HFFc6 (cell line): ENCODE results near the gene RAD51B. TPM values are rescaled to one million over a fixed set of nuclear protein-coding genes. Genes with fewer than 3 reads are reported as not detected.

Source experiments
- DNase-seq: peaks from one replicate; pipeline ENCODE4 v3.0.0-alpha.2; 2018
- H3K27ac Mint-ChIP-seq: 2 replicates; pipeline ENCODE4 v1.8.0; 2020; ENCODE audit warnings: mild to moderate bottlenecking, mixed read lengths
- H3K27me3 Mint-ChIP-seq: 2 replicates; pipeline ENCODE4 v1.8.0; 2021; ENCODE audit warnings: mild to moderate bottlenecking, moderate library complexity, mixed read lengths; ENCODE audit not compliant: insufficient read depth
- H3K36me3 Mint-ChIP-seq: 2 replicates; pipeline ENCODE4 v1.8.0; 2021; ENCODE audit warnings: low read depth, mixed read lengths
- H3K4me1 Mint-ChIP-seq: 2 replicates; pipeline ENCODE4 v1.8.0; 2020; ENCODE audit warnings: low read depth, mixed read lengths
- H3K4me3 Mint-ChIP-seq: 2 replicates; pipeline ENCODE4 v1.8.0; 2020; ENCODE audit warnings: mild to moderate bottlenecking, moderate library complexity, mixed read lengths
- H3K9me3 Mint-ChIP-seq: 2 replicates; pipeline ENCODE4 v1.8.0; 2020; ENCODE audit warnings: mild to moderate bottlenecking, mixed read lengths
- CTCF ChIP-seq: fragments of 200-600 bp; sonication (generic); IDR thresholded peaks from 2 replicates; pipeline ENCODE4 v1.5.0; 2021; ENCODE audit warnings: antibody characterized with exemption, mild to moderate bottlenecking
- total RNA-seq, 6 experiments: library from RNA; stranded (reverse); fragmentation: NEBNext Ultra II Directional; extraction: Animal tissue kit (Norgen Biotek cat#: 25700); gene quantifications; 2 replicates in 1 of 6; 3 replicates in 5 of 6; pipeline ENCODE4 v1.2.3, GENCODE V29; 2021

RAD51B gene
- total RNA-seq, 6 experiments from 2014 or later: 7.1 to 12.4 (median 9.6) TPM

- no peak for DNase-seq
- Mint-ChIP-seq H3K4me3 (no peak overlapping the region), H3K27ac (no peak overlapping the region), H3K27me3 (no peaks in the 10 kb centered on the region), H3K4me1 (peaks cover 15% of the 10 kb centered on the region), H3K36me3 (no peaks in the 10 kb centered on the region), H3K9me3 (no peaks in the 10 kb centered on the region)
- TF ChIP-seq CTCF: no peak
These were observed 261.9 kb downstream of the RAD51B start for GRCh38 chr14:68081489-68081888.

DNA sequence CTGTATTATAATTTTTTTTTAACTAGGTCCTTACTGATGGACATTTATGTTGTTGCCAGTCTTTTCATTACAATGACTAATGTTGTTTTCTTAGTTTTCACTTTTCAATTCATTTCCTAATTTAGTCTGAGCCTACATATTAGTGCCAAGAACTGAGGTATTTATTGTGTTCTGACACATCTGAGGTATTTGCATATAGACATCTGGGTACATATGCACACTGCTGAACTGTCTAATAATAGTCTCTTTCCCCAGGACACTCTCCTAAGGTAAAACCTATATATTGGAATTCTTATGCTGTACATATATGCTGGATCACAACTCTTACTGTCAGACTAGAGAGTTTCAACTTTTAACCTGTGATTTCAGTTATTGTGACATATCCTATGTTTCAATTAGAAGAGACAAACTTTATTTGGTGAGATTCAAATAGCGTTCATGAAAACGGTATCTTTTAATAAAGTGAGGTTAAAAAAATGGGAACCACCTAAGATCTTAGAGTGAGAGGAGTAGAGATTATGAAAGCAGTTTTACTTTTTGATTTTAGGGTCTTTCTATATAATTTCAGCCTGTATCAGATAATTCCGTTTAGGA, 263.2 kb downstream of the RAD51B start:
- Mint-ChIP-seq H3K4me1 (peaks cover 8% of the 10 kb centered on the region; the same call in 1 of the 2 replicates), H3K27me3 (no peaks in the 10 kb centered on the region), H3K9me3 (no peaks in the 10 kb centered on the region), H3K36me3 (no peaks in the 10 kb centered on the region), H3K27ac (no peak overlapping the region), H3K4me3 (no peak overlapping the region)
- no peak for TF ChIP-seq CTCF
- no peak for DNase-seq

DNA sequence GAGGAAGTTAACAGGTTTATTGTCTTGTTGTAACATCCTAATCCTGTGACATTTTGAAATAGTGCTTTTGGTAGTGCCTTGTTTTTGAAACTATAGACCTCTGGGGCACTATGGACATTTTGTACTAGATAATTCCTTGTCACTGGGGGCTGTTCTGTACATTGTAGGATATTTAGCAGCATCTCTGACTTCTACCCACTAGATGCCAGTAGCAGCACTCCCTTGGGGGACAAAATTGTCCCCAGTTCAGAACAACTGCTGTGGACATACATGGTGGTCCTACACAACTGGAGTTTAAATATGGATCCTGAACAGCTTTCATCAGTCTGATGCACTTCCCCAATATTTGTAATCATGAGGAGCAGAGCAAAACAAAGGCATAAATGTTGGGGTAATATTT, 264.7 kb downstream of the RAD51B start:
- H3K27ac Mint-ChIP-seq: no peak overlapping the region
- H3K36me3 Mint-ChIP-seq: no peaks in the 10 kb centered on the region
- no peak overlapping the region for H3K4me3 Mint-ChIP-seq
- H3K9me3 Mint-ChIP-seq: no peaks in the 10 kb centered on the region
- DNase-seq: peak; percentile 15
- H3K27me3 Mint-ChIP-seq: no peaks in the 10 kb centered on the region
- TF ChIP-seq CTCF: peak; percentile 62
- peaks cover 19% of the 10 kb centered on the region for H3K4me1 Mint-ChIP-seq

GRCh38 chr14:68085742-68086141, 266.2 kb downstream of the RAD51B start:
- no peak for TF ChIP-seq CTCF
- Mint-ChIP-seq H3K27ac (no peak overlapping the region), H3K4me1 (peaks cover 15% of the 10 kb centered on the region), H3K36me3 (no peaks in the 10 kb centered on the region), H3K27me3 (no peaks in the 10 kb centered on the region), H3K4me3 (no peak overlapping the region), H3K9me3 (no peaks in the 10 kb centered on the region)
- DNase-seq: no peak

GRCh38 chr14:68088451-68088854, 268.9 kb downstream of the RAD51B start:
- Mint-ChIP-seq H3K4me1 (peaks cover 15% of the 10 kb centered on the region), H3K4me3 (no peak overlapping the region)
- DNase-seq: no peak

More at GRCh38 chr14:68088451-68088854, 268.9 kb downstream of the RAD51B start:
- H3K36me3 Mint-ChIP-seq: peaks cover 7% of the 10 kb centered on the region
- H3K9me3 Mint-ChIP-seq: peaks cover 6% of the 10 kb centered on the region; the same call in 1 of the 2 replicates
- TF ChIP-seq CTCF: no peak
- H3K27ac Mint-ChIP-seq: no peak overlapping the region
- H3K27me3 Mint-ChIP-seq: no peaks in the 10 kb centered on the region
